IPS DF 4.7 (cell line): Measurements from ENCODE around the gene LANCL3.

Source experiments
- DNase-seq: peaks from one replicate; pipeline ENCODE4 v3.0.0-alpha.2; 2013; ENCODE audit warnings: low spot score; ENCODE audit errors: extremely low read depth

The LANCL3 gene

GRCh38 chrX:37679230-37679629, 107.8 kb downstream of the LANCL3 start:
- no peak for DNase-seq

DNA sequence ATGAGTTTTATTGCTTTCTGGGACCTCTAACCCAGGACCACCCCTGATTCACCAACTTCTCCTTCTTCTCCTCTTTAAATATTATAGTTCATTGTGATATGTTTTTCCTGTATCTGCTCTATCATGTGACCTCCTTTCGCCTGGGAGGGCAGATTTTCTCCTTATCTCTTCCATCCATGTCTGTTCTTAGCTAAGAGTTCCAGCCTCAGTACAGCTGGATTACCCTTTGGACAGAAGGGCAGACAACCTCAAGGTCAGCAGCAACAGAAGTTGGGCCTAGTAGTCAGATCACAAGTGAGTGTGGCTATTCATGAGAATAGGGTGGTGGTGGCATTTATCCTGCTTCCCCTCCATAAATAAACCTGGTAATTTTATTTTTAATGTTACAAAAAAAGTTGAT, 108.4 kb downstream of the LANCL3 start:
- DNase-seq, result no peak

GRCh38 chrX:37684426-37684825, 113.0 kb downstream of the LANCL3 start:
- no peak for DNase-seq

DNA sequence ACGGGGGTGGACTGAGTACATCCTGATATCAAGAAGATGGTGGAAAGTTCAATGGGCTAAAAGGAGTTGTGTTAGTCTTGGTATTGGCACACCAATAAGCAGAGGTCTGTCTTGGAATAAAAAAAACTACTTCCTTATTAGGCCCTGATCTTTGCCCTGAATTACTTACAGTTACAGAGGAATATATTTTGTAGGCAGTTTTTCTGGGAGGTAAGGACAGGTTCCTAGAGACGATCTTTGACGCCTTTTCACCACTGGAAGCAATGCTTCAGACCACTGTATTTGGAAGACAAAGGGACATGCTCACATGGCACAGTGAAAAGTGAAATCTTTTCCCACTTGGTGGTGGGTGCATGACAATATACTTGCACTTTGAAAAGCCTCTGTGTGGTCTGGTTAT, 113.5 kb downstream of the LANCL3 start:
- DNase-seq, result no peak

DNA sequence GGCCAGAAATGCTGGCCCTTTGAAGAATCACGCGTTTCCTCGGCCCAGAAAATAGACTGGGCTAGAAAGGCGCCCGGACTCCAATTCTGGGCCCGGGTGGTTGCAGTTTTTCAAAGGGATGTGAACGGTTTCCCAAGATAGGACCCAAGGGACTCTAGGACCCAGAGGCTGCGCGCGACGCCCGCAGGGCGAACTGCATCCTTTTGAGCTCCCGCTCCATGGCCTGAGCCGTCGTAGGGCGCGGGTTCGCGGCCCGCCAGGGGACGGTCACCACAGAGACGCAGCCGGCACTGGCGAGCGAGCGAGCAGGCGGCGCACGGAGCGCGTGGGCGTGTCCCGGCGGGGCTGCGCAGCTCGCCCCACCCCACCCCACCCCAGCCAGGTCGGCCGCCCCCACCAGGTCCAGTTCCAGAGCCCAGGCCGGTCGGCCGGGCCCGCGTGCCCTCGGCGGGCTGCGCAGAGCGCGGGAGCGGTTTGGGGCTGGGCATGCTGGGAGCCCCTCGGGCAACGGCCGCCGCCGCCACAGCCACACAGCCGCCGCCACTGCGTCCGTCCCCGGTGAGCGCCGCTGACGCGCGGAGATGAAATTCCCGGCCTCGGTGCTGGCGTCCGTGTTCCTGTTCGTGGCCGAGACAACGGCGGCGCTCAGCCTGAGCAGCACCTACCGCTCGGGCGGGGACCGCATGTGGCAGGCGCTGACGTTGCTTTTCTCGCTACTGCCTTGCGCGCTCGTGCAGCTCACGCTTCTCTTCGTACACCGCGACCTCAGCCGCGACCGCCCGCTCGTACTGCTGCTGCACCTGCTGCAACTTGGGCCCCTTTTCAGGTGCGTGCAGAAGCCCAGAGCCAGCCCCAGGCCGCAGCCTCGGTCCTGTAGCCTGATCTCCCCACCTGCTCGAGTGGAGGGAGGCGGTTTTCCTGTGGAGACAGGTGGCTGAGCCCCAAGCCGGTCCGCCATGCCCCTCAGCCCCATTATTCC, 114.2 kb downstream of the LANCL3 start, which contains the start of gene XK:
TSS of gene XK (plus strand) at position 411 of the 979 bp plus-strand sequence. CDS start at position 582, 171 bp downstream.
- DNase-seq, result no peak

DNA sequence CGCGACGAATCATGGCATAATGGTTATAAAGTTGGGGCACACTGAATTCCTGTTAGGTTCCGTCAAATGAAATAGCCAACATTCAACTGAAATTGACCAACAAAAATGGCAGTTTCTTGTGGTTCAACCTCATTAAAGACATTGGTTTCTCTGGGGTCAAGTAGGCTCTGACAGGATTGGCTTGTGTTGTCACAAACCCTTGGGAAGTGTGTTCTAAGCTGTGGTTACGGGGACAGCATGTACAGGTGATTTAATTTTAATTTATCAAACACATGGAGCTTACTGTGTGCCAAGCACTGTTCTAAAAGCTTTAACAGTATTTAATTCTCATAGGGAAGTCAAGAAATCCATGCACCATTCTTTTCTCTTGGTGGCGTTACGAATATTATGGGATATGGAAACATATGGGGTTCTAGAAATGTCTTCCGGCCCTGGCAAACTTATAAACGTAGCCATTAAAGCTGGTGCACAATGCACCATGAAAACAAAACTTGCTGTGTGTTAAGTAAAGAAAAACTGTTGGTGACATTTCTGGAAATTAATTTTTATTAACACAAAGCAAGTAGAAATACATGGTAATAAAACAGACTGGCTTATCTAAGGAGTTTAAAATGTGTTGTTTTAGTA, 115.0 kb downstream of the LANCL3 start:
- DNase-seq, result no peak

GRCh38 chrX:37686996-37687395, 115.5 kb downstream of the LANCL3 start:
- DNase-seq, result no peak

GRCh38 chrX:37690119-37690518, 118.7 kb downstream of the LANCL3 start:
- DNase-seq, result no peak

- no peak for DNase-seq
Measured at GRCh38 chrX:37692918-37693317, 121.5 kb downstream of the LANCL3 start.

GRCh38 chrX:37697169-37697760, 125.8 kb downstream of the LANCL3 start:
- DNase-seq, result no peak

DNA sequence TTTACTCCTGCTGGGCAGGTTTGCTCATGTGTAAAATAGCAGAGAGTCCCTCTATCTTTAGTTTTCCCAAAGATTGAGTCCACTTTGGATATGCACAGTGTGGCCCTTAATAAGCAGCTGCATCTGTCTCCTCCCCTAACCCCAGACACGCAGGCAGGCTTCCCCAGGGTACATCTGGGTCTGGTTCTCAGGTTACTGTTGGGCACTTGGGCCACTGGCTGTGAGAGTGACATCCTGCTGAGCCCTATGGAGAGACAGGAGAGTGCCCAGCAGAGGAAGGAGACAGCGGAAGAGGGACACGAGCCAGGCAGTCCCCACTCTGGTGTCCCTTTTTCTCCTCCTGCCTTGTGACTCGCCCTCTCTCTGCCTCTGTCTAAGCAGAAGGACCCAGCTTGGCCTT, 130.1 kb downstream of the LANCL3 start:
- no peak for DNase-seq

DNA sequence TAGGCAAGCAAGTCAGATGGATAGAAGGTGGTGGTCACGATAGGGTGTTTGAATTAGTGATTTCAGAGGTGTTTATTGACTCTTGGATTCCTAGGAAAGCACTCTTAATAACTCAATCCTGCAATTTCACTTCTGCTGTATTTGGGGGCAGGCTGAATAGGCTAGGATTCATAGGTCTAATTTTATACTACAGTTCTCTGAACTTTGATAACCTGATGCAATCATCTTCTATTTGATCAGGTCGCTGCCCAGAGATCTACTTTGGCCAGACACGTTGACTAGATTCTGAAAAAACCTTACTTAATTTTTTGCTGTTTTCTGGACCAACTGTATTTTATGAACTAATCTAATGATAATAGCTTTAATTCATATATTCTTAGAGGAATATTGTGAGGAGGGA, 140.5 kb downstream of the LANCL3 start:
- DNase-seq, result no peak

DNA sequence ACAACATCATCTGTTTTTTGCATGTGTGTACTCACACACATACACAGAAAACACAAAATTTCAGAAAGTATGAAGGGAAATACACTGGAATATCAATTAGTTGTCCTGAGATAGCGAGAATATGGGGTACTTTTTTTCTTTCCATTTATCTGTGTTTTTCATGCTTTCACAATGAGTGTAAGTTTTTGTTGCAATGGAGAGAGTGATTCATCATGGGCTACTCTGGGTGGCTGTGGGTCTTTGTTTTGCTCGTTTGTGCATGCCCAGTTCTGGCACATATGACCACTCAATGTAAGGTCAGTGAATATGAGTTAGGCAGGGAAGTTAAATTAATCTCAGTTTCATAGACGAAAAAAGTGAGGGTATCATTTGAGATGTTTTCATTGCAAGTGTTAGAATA, 141.0 kb downstream of the LANCL3 start:
- no peak for DNase-seq

DNA sequence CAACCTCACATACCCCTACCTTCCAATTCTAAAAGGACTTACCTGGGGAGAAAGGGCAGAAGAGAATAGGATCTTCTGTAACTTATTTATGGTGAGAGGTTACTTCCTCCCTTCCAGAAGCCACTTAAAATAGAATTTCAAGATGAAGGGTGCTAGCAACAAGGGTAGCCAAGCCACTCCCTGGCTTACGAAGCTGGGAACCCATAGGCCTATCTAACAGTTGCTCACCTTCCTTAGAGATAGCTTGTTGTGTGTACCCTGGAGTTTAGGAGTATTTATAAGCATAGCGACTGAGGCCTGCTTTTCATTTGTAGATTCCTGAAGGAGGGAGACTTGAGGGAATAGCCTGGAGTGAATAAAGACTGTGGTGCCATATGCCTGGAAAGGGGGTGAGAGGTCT, 143.0 kb downstream of the LANCL3 start:
- DNase-seq, result no peak

- DNase-seq, result no peak
Measured at GRCh38 chrX:37716602-37717001, 145.1 kb downstream of the LANCL3 start.

GRCh38 chrX:37717708-37718107, 146.2 kb downstream of the LANCL3 start:
- no peak for DNase-seq

- no peak for DNase-seq
Measured at GRCh38 chrX:37722595-37722994, 151.1 kb downstream of the LANCL3 start.

DNA sequence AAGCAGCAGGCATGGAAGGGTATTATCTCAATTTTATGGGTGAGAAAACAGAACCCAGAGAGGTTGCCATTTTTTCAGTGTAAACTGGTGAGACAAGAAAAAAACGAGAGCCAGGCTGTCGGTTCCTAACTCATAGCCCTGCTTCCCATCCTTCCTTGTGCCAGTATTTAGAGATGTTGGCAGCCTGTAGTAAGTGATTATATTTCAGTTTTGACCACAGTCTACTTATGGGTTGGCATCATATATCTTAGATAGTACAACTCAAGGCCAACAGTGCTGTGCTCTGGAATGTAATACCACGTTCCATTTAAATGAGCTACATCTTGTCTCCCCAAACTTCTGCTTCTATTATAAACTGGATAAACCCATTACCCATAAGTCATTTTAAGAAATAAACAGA, 154.9 kb downstream of the LANCL3 start:
- DNase-seq, result no peak
